ENCODE measurements around the gene GRXCR1.

Gene GRXCR1

GRCh38 chr4:42892413-42892812 lies at the start of gene GRXCR1:
GRXCR1 (plus strand) TSS chr4:42892713; CDS start chr4:42893267, 554 bp downstream.
- DNase-seq (ENCODE audit: low read depth, low spot score), result no peak

- no peak for DNase-seq (ENCODE audit: low read depth, low spot score)
Measured at GRCh38 chr4:42843694-42844093, 48.8 kb upstream of the GRXCR1 start.

GRCh38 chr4:42844422-42845070 lies 48.0 kb upstream of the GRXCR1 start:
- DNase-seq (ENCODE audit: low read depth, low spot score), result no peak

GRCh38 chr4:42845586-42845985 lies 46.9 kb upstream of the GRXCR1 start:
- DNase-seq (ENCODE audit: low read depth, low spot score), result no peak

DNA sequence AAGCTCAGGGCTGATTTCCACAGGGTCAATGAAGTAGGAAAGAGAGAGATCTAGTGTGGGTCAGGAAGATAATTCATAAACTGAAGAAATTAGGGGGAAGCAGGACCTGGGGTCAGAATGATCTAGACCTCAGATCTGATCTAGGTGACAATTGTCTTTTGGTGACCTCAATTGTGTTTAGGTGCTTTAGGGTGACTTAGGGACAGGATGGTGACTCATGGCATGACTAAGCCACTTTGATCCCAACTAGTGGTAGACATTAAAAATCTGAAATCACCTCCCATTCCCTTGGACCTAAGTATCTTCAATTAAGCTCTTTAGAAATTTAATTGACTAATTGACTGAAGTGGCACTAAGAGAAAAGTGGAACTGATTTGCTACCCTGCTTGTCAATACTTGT lies 36.7 kb upstream of the GRXCR1 start:
- no peak for DNase-seq (ENCODE audit: low read depth, low spot score)

DNA sequence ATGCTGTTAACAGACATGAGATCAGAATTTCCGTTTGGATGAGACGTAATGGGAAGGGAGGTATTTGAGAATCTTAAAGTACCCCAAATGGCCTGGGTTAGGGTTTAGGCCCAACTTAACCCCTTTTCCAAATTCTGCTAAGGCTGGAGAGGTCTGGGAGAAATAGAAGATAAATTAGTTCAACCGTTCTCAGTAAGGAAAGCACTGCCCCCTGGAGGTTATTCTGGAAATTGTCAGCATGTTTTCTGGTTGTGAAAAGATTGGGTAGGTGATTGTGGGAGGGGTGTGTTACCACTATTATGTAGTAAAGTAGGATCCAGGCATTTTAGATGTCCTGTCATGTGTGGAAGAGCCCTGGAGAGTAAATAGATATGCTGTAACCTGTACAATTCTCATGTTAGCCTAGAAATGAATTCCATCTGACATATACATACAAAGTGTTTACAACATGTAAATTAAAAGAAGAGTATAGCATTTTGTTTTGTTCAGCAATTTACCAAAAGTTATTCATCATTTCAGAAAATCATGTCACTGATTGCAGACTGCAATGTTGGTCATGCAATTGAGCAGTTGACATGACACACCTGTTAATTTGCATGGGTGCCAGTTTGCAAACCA lies 26.8 kb upstream of the GRXCR1 start:
- DNase-seq (ENCODE audit: low read depth, low spot score), result no peak

- no peak for DNase-seq (ENCODE audit: low read depth, low spot score)
Measured at GRCh38 chr4:42871261-42871660, 21.3 kb upstream of the GRXCR1 start.

DNA sequence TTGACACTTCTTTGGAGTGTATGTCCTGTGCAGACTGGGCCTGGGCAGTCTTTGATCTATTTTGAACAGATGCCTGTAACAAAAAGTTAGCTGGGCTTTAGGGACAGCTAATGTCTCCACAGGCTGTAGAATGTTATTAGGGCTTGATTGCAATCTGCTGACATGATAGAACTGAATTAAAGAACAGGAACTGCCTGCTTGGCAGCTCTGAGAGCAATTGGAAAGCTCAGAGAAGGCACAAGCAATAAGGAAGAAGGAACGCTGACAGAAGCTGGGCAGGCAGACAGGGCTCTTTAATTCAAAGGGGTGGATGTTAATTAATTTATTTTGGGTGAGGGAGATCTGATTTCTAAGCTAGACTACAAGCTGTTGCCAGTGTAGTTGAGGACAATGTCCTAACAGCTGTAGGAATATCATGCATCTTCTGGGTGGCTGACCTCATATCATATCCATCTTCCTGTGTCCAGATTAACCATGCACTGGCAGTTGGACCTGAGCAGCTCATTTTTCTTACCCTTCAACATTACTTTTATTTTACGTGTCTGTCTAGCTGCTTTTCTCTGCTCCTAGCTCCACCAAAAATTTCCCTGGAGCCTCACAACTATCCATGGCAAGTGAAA lies 20.7 kb upstream of the GRXCR1 start:
- DNase-seq (ENCODE audit: low read depth, low spot score), result no peak

DNA sequence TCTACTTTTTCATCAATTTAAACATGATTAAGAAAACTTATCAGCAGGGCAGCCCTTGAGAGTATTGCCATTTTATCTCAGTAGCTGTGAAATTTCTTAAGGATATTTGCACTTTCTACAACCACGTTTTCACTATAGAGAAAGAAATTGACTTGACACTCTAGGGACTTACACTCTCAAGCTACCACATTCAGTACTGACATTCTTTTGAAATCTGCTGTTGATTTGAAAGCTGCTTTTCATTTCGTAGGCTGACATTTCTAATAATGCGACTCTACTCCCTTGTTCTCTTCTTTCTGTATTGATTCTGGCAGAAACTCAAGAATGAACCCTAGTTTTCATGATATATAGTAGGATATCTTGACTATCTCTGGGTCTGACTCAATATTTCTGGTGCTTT lies 13.7 kb upstream of the GRXCR1 start:
- no peak for DNase-seq (ENCODE audit: low read depth, low spot score)

GRCh38 chr4:42881253-42881652 lies 11.3 kb upstream of the GRXCR1 start:
- no peak for DNase-seq (ENCODE audit: low read depth, low spot score)

DNA sequence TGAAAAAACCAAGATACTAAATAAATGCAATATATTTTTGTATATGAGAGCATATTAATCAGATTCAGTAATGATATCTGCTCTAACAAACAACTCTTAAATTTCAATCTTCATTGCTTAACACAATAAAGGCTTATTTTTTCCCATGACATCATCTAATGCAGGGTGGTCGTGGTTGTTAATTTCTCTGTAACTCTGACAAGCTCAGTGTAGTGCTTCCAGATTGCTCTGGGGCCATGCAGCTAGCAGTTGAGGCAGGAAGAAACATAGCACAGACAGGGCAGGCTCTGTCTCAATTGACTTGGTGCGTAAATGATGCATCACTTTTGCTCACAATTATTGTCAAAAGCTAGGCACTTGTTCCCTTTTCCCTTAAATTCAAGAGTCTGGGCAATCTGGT lies 869 bp upstream of the GRXCR1 start:
- DNase-seq (ENCODE audit: low read depth, low spot score), result no peak

DNA sequence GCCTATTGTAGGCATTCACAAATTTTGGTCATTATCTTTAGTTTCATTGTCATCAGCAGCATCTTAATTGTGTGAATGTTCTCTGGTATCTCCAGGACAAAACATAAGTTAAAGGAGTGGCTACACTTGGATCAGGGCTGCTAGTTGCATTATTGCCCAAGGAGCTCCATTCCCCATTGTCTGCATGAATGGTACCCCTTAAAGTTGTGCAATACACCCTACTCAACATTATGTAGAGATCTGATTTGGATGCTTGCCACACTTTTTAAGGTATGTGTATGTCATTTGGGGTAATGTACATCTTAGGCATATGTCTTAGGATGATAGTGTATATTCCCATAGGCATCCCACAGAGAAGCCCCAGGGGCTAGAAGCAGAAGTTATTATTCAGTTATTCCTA lies 2.9 kb downstream of the GRXCR1 start:
- no peak for DNase-seq (ENCODE audit: low read depth, low spot score)

DNA sequence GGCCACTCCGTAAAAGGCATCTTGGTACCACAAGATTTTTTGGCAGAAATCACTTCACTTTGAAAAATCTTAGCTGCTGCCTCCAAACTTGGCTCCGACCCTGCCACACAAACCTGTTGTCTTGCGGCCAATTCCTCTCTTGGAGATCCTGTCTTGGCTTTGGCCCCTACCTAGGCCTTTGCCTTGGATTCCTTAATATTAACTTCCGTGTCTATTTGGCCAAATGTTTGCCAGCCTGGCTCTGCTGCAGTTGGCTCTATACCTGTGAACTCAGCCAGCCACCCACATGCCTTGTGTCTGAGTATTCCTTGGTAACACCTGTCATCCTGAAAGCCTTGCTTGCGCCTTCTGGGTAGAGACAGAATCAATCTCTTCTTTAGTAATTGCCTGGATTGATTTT lies 12.5 kb downstream of the GRXCR1 start:
- no peak for DNase-seq (ENCODE audit: low read depth, low spot score)

GRCh38 chr4:42905591-42905990 lies 13.1 kb downstream of the GRXCR1 start:
- no peak for DNase-seq (ENCODE audit: low read depth, low spot score)

GRCh38 chr4:42906341-42906740 lies 13.8 kb downstream of the GRXCR1 start:
- no peak for DNase-seq (ENCODE audit: low read depth, low spot score)

- DNase-seq (ENCODE audit: low read depth, low spot score), result no peak
Measured at GRCh38 chr4:42906891-42907759, 14.6 kb downstream of the GRXCR1 start.

DNA sequence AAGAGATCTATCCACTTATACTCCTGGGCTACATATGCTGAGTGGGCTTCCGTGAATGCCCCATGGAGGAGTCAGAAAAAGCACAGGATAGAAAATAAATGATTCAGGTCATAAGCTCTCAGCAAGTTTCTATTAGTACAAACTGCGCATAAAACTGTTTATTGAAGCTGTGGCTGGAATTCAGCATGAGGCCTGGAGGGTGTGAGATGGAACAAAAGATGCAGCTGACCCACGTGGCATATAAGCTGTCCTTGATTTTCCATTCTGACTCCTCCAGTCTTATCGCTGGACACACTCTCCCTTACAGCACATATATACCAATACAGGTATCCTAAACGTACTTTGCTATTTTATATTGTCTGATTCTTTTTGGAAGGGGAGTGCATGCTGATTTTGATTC lies 17.9 kb downstream of the GRXCR1 start:
- no peak for DNase-seq (ENCODE audit: low read depth, low spot score)

- no peak for DNase-seq (ENCODE audit: low read depth, low spot score)
Measured at GRCh38 chr4:42914937-42915336, 22.4 kb downstream of the GRXCR1 start.

- DNase-seq (ENCODE audit: low read depth, low spot score), result no peak
Measured at GRCh38 chr4:42915484-42915883, 23.0 kb downstream of the GRXCR1 start.

- no peak for DNase-seq (ENCODE audit: low read depth, low spot score)
Measured at GRCh38 chr4:42917296-42917695, 24.8 kb downstream of the GRXCR1 start.

GRCh38 chr4:42923431-42923830 lies 30.9 kb downstream of the GRXCR1 start:
- DNase-seq (ENCODE audit: low read depth, low spot score), result no peak

DNA sequence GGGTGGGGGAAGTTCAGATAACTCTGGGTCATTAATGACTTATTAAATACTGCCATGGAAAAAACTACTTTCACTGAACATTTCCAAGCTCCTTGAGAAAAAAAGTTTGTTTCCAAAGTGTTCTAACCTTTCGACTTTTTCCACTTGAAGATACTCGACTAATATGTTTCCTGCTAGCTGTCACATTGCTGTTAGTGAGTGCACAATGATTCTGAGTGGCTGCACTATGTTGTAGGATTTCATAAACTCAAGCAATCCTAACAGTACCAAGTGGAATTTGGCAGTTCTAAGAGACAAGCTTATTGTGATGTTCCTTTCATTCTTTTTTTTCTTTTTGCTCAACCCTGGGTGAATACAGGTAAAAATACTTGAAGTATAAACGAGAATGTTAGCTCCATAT lies 33.4 kb downstream of the GRXCR1 start:
- no peak for DNase-seq (ENCODE audit: low read depth, low spot score)

Data from brain pericyte (primary cell).